HFFc6 (cell line): Measurements from ENCODE around the gene LIM2. TPM values are rescaled to one million over a fixed set of nuclear protein-coding genes. Genes with fewer than 3 reads are reported as not detected.
A peak's percentile ranks its signal among the peaks of the same experiment; 100 is the strongest.

Source experiments
- DNase-seq: peaks from one replicate; pipeline ENCODE4 v3.0.0-alpha.2; 2018
- H3K27ac Mint-ChIP-seq: 2 replicates; pipeline ENCODE4 v1.8.0; 2020; ENCODE audit warnings: mild to moderate bottlenecking, mixed read lengths
- H3K27me3 Mint-ChIP-seq: 2 replicates; pipeline ENCODE4 v1.8.0; 2021; ENCODE audit warnings: mild to moderate bottlenecking, moderate library complexity, mixed read lengths; ENCODE audit not compliant: insufficient read depth
- H3K36me3 Mint-ChIP-seq: 2 replicates; pipeline ENCODE4 v1.8.0; 2021; ENCODE audit warnings: low read depth, mixed read lengths
- H3K4me1 Mint-ChIP-seq: 2 replicates; pipeline ENCODE4 v1.8.0; 2020; ENCODE audit warnings: low read depth, mixed read lengths
- H3K4me3 Mint-ChIP-seq: 2 replicates; pipeline ENCODE4 v1.8.0; 2020; ENCODE audit warnings: mild to moderate bottlenecking, moderate library complexity, mixed read lengths
- H3K9me3 Mint-ChIP-seq: 2 replicates; pipeline ENCODE4 v1.8.0; 2020; ENCODE audit warnings: mild to moderate bottlenecking, mixed read lengths
- total RNA-seq, 6 experiments: library from RNA; stranded (reverse); fragmentation: NEBNext Ultra II Directional; extraction: Animal tissue kit (Norgen Biotek cat#: 25700); gene quantifications; 2 replicates in 1 of 6; 3 replicates in 5 of 6; pipeline ENCODE4 v1.2.3, GENCODE V29; 2021
- TF ChIP-seq, protein P1 (sequence below): fragments of 200-600 bp; sonication (generic); IDR thresholded peaks from 2 replicates; pipeline ENCODE4 v1.5.0; 2021; ENCODE audit warnings: antibody characterized with exemption, mild to moderate bottlenecking

LIM2 gene
- total RNA-seq, 6 experiments from 2014 or later: not detected

DNA sequence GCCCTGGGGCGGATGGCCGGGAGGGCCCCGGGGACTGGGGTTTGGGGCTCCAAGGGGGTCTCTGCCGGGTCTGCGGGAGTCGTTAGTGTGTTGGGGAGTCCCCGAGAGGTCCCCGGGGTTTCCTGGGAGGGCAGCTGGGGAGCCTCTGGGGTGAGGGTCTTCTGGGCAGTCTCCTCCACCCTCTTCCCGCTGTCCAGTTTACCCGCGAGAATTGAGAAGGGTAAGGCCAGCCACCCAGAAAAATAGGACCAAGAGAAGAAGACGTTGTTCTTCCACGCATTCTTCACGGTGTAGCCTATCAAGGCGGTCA lies 20.6 kb downstream of the LIM2 start:
- Mint-ChIP-seq H3K9me3 (no peaks in the 10 kb centered on the region), H3K4me1 (peaks cover 44% of the 10 kb centered on the region), H3K4me3 (peak overlapping the region; percentile 97), H3K36me3 (peaks cover 5% of the 10 kb centered on the region; the same call in 1 of the 2 replicates), H3K27me3 (peaks cover 12% of the 10 kb centered on the region), H3K27ac (peak overlapping the region; percentile 97)
- TF ChIP-seq, protein P1, sequence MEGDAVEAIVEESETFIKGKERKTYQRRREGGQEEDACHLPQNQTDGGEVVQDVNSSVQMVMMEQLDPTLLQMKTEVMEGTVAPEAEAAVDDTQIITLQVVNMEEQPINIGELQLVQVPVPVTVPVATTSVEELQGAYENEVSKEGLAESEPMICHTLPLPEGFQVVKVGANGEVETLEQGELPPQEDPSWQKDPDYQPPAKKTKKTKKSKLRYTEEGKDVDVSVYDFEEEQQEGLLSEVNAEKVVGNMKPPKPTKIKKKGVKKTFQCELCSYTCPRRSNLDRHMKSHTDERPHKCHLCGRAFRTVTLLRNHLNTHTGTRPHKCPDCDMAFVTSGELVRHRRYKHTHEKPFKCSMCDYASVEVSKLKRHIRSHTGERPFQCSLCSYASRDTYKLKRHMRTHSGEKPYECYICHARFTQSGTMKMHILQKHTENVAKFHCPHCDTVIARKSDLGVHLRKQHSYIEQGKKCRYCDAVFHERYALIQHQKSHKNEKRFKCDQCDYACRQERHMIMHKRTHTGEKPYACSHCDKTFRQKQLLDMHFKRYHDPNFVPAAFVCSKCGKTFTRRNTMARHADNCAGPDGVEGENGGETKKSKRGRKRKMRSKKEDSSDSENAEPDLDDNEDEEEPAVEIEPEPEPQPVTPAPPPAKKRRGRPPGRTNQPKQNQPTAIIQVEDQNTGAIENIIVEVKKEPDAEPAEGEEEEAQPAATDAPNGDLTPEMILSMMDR: no peak
- no peak for DNase-seq

DNA sequence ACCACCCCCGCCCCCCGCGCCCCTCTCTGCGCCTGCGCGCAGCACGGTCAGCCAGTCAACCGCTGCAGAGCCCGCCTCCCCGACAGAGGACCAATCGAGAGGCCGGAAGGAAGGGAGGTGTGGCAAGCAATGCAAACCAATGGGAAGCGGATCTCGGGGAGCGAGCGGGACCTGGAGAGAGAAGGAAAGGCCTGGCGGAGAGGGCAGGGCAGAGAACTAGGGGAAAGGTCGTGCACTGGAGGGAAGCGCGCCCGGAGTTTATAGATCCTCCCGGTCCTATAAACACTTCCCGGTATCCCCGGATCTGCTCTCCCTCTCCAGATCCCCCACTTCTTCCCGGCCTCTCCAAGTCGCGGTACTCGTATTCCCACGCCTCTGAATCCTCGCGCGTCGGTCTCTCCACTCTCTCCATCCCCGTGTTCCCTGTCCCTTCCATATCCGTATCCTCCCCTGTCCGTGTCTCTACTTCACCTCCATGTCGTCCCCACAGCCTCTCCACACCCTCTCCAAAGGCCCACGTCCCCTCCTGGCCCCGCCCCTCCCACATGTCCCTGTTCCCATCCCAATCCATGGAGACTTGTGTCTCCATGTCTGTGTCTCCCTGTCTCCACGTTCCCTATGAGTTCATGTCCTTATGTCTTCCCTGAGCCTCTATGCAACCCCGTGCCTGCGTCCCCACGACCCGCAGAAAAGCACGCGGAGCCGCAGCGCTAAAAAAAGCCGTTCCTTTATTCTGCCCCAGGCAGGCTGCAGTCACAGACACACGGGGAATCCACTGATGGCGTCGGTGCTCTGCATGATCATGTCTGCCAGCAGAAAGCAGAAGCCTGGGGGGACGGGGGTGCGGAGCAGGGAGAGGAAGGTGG lies 21.2 kb downstream of the LIM2 start:
- H3K36me3 Mint-ChIP-seq: peaks cover 5% of the 10 kb centered on the region; the same call in 1 of the 2 replicates
- peak; percentile 98 for DNase-seq
- H3K4me1 Mint-ChIP-seq: peaks cover 44% of the 10 kb centered on the region
- TF ChIP-seq, protein P1: no peak
- H3K27me3 Mint-ChIP-seq: peaks cover 12% of the 10 kb centered on the region
- H3K4me3 Mint-ChIP-seq: peak overlapping the region; percentile 97
- H3K27ac Mint-ChIP-seq: peak overlapping the region; percentile 97
- H3K9me3 Mint-ChIP-seq: no peaks in the 10 kb centered on the region

DNA sequence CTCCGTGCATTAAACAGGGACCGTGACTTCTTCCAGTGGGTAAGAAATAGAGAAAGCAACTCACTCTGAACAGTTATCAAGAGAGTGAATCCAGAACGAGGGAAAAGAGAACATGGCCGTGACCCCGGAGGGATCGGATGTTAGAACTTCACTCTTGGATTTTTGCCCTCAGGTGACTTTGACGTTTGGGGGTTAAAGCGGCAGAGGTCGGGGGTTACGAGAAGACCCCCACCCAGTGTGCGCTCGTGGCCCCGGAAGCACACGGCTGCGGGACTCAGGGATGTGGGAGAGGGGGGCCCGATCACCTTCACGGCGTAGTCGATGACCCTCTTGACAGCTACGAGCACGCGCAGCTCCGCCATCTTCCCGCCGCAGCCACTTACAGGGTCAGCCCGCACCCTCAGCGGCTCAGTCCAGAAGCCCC lies 21.8 kb downstream of the LIM2 start, which contains the start of gene ETFB:
Gene ETFB, minus strand, starts transcription at position 424 of the 424 bp plus-strand sequence. Its CDS starts 62 bp downstream, at position 362.
- H3K4me3 Mint-ChIP-seq: peak within 1 kb of the TSS; percentile 97
- TF ChIP-seq, protein P1: no peak
- peak within 1 kb of the TSS; percentile 97 for H3K27ac Mint-ChIP-seq
- H3K4me1 Mint-ChIP-seq: peaks cover 44% of the 10 kb centered on the region
- H3K36me3 Mint-ChIP-seq: peaks cover 5% of the 10 kb centered on the region; the same call in 1 of the 2 replicates
- no peaks in the 10 kb centered on the region for H3K9me3 Mint-ChIP-seq
- H3K27me3 Mint-ChIP-seq: peaks cover 6% of the 10 kb centered on the region
- DNase-seq: no peak

- Mint-ChIP-seq H3K36me3 (peaks cover 5% of the 10 kb centered on the region; the same call in 1 of the 2 replicates), H3K9me3 (no peaks in the 10 kb centered on the region), H3K27me3 (peaks cover 2% of the 10 kb centered on the region), H3K27ac (peak overlapping the region; percentile 97), H3K4me1 (peaks cover 44% of the 10 kb centered on the region), H3K4me3 (peak overlapping the region; percentile 97)
- TF ChIP-seq, protein P1: no peak
- DNase-seq: peak; percentile 32
These were observed 22.4 kb downstream of the LIM2 start for GRCh38 chr19:51365211-51365964.

DNA sequence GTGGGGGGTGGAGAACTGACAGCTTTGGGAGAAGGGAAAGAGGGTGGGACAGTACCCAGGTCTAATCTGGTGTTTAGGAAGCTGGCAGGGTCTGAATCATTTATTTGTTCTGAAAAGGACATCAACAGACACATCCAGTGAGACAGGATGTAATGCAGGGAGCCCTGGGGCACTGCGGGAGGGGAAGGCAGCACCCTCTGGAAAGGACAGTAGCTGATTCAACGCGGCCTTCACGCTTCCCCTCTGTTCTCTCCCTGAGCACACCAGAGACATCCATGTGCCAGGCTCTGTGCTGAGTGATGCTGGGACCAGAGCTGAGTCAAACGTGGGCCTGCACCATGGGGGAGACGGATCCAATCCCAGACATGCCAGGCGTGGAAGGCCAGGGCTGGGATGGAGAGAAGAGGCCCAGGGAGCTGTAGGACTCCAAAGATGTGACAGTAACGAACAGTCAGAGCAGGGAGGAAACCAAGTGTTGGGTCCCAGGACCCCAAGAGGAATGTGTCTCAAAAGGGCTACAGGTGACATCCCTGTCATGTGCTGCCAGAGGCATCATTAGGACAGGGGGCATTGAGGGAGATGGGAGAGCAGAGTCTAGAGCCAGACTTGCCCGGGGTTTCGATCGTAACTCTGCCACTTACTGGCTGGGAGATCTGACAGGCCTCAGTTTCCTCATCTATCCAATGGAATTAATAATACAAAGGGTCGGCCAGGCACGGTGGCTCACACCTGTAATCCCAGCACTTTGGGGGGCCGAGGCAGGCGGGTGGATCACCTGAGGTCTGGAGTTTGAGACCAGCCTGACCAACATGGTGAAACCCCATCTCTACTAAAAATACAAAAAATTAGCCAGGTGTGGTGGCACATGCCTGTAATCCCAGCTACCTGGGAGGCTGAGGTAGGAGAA lies 23.3 kb downstream of the LIM2 start:
- peak; percentile 6 for DNase-seq
- Mint-ChIP-seq H3K27me3 (no peaks in the 10 kb centered on the region), H3K4me1 (peaks cover 48% of the 10 kb centered on the region), H3K27ac (peak overlapping the region; percentile 98), H3K4me3 (peak overlapping the region; percentile 67), H3K36me3 (peaks cover 5% of the 10 kb centered on the region; the same call in 1 of the 2 replicates), H3K9me3 (no peaks in the 10 kb centered on the region)
- TF ChIP-seq, protein P1: no peak
